Fibroblast of lung (primary cell): ENCODE results near the gene IGSF9B.

Experiments used
- EZH2 ChIP-seq: IDR thresholded peaks from 2 replicates; pipeline ENCODE4 v1.5.1; 2012; ENCODE audit warnings: low read length, control low read depth, mild to moderate bottlenecking; ENCODE audit errors: missing control alignments
- TF ChIP-seq, protein P1 (sequence below), 2 donors: IDR thresholded peaks in 1 of 2; conservative IDR thresholded peaks in 1 of 2; 1 replicate in 1 of 2; 2 replicates in 1 of 2; pipeline ENCODE4 v1.5.1; 2011 to 2012; ENCODE audit warnings: low read length in 2 of 2, control low read depth in 1 of 2, inconsistent platforms in 1 of 2, low read depth in 1 of 2, mild to moderate bottlenecking in 1 of 2

DNA sequence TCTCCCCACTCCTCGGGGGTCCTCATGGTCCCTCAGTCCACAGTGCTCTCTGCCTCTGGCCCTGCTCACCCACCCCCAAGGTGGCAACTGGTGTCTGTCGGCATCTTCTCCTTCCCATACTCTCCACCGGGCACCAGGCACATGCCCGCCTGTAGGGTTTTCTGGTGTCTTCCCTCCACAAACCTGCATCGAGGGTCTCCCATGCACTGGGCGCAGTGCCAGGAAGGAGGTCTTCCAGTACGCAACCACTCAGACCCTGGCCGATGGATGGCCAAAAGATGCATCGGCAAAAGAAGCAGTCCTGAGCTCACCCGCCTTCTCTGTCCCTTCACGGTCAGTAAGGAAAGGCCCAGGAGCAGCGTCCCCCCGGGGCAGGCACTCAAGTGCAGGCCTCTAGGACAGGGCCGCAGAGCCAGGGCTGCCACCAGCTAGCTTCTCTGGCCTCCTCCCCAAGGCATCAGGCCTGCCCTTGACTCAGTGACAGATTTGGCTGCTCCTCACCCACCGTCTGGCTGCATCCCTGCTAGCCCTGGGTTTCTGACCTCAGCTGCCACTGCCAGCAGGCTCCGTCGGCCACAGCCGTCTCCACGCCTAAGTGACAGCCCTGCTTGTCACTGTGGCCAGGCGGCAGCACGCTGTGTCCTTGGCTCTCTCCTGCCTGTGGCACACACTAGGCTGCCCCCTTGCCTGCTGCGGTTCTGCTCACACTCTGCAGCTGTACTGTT is 32.1 kb upstream of the IGSF9B start:
- no peak for TF ChIP-seq EZH2
- TF ChIP-seq, protein P1, sequence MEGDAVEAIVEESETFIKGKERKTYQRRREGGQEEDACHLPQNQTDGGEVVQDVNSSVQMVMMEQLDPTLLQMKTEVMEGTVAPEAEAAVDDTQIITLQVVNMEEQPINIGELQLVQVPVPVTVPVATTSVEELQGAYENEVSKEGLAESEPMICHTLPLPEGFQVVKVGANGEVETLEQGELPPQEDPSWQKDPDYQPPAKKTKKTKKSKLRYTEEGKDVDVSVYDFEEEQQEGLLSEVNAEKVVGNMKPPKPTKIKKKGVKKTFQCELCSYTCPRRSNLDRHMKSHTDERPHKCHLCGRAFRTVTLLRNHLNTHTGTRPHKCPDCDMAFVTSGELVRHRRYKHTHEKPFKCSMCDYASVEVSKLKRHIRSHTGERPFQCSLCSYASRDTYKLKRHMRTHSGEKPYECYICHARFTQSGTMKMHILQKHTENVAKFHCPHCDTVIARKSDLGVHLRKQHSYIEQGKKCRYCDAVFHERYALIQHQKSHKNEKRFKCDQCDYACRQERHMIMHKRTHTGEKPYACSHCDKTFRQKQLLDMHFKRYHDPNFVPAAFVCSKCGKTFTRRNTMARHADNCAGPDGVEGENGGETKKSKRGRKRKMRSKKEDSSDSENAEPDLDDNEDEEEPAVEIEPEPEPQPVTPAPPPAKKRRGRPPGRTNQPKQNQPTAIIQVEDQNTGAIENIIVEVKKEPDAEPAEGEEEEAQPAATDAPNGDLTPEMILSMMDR (conservative IDR thresholded peaks at IDR 0.05 in 1 of 2, IDR thresholded peaks at IDR 0.05 in 1 of 2; ENCODE audit: low read depth in 1 of 2, low read length in 2 of 2): no peak
